Activated T-helper 1 cell treated with Interleukin-2 at 50 U/mL for 16 hours (primary cell): ENCODE results near the gene SNX9.
"Not testable (repeated sequence)": the region's sequence is repeated elsewhere in the genome, so short reads cannot be mapped to it uniquely, and the experiment has no call there.

Experiments used
- DNase-seq: peaks from one replicate; pipeline ENCODE4 v3.0.0-alpha.2; 2020; ENCODE audit warnings: low read depth

The SNX9 gene

DNA sequence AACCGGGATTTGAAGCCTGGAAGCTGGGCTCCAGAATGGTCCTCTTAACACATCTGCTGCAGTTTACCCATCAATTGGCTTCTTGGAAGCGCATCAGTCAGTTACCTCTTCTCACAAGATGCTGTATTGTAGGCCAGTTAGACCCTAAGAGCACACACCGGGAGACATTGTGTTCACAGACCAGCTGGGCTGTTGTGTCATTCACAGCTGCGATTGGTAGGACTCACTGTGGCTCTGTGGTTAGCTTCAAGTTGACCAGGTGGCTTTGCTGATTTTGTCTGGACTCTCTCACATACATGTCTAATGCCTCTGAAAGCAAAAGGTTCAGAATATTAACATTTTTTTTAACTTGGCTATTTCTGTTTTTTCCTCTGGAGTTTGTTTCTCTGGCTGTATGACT, 64.8 kb downstream of the SNX9 start:
- DNase-seq = no peak

DNA sequence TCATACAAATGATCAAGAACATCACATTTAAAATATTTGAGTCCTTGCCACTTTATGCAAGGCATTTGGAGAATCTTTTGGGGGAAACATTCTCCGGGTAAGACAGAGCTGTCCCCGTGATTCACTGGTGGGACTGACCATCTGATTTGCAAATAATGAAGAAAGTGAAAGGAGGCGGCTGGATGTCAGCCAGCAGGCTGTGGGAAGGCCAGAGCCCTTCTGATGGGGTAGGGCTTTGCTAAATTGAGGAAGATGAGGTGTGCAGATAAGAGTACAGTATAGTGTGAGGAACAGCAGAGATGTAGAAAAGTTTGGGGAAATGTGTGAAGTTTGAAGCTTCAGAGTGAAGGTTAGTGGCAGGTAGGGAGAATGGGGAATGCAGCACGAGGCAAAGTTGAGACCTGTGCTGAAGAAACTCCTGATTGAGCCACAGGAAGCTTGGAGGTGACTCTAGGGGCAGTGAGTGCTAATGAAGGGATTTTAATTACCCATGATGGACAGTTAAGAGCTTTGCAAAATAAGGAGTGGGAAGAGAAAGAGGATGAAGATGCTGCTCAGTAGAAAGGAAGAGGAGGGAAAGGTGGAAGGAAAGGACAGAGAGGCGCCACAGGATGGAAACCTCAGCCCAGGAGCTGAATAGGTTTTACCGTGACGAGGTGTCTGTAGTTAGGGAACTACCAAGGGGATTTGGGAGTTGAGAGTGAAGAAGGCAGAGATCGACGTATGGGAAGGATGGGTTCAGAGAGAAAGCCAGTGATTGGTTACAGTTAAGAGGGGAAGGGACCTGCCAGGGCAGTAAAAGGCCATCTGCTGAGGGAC, 68.7 kb downstream of the SNX9 start:
- DNase-seq = no peak

DNA sequence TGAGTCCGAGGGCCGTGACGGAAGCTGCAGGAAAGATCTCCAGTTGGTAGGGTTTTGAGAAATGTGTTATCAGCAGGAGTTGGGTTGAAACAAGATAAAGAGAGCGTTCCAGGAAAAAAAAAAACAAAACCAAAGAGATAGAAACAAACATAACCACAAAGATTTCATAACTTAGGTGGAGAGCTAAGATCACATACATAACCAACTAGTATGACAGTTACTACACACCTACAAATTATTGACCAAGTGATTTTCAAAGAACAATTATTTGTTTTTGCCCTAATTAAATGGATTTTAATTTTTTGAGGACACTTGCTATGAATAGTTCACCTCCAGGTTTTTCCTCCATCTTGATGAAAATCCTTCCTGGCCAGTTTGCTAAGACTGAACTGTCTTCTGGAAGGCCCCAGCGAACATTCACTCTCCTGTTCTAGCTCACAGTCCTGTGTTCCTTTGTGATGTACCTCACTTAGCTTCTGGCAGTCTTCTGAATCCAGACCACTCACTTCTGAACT, 69.4 kb downstream of the SNX9 start:
- DNase-seq = no peak

DNA sequence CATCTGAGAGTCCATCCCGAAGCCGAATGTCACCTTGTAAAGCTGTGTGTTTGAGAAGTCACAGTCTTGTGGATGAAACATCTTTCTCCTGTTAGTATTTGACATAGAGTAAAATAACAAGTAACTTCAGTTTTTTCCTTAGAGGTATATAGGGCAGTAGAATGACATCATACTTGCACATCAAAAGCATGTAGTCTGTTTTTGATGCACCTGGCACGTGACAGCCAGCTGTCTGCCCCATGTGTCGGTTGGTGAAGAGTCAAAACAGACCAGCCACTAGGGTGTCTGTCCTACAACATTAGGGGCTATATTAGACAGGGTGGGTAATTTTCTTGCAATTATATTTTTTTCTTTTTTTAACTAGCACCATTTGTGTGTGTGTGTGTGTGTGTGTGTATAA, 70.2 kb downstream of the SNX9 start:
- DNase-seq = no peak

DNA sequence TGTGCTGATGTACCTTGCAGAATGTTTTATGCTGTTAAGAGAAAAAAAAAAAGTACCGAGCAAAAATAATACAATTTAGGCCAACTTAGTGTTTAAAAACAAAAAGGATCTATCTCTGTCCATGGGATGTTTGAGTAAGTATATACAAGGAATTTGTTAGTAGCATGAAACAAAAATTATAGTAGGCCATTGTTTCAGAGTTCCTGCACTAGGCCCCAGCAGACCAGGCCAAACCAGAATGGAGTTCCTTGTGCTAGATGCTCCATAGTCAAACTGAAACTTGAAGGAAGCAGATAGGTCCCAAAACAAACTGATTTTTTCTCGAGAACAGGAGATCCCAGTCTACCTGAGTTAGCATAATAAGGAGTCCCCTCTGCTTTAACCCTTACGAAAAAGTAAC, 72.5 kb downstream of the SNX9 start:
- DNase-seq = no peak

DNA sequence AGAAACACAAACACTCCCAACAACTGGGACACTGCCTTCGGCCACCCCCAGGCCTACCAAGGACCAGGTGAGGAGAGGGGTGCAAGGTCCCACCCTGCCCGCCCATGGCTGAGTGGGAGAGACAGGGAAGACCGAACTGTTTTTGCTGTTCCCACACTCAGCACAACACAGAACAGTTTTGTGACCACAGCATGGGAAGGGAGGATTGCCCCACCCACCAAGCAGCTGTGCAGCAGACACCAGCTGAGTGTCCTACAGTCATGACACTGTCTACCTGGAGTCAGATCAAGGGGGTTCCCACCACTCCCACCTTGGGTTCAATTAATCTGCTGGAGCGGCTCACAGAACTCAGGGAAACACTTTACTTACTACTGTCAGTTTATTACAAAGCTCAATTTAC, 73.9 kb downstream of the SNX9 start:
- no peak for DNase-seq

DNA sequence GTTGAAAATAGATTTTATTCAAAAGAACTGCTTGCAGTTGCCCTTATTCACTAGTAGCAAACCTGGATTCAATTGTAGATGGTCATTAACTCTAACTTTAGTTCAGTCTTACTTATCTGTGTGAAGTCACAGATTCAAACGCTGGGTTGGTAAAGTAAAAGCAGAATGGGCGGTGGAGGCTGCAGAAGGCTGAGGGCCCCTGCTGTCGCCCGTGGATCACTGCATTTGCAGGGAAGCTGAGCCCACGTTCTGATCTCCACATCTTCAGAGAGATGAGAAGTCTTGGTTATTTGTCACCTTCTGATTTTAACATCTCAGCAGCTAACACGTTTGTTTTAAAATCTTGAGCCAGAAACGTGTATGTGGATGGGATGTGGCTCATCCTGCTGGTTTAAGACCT, 75.1 kb downstream of the SNX9 start:
- DNase-seq = no peak

DNA sequence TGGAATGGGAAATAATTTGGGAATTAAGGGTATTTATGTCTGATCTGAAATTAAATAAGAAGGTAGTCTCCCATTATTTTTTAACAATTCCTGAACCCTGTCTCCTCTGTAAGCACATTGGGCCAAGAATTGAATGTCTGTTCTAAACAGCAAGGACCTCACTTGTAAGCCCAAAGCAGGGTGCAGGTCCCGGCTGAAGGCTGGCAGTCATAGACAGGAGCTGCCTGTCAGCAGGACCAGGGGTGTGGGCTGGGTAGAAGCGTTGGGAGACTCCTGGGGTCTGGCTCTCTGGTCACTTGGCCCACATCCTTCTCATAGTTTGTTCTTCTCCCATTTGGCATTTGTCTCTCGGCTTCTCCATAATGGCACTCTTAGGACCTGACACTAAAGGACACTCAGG, 75.6 kb downstream of the SNX9 start:
- DNase-seq = no peak

DNA sequence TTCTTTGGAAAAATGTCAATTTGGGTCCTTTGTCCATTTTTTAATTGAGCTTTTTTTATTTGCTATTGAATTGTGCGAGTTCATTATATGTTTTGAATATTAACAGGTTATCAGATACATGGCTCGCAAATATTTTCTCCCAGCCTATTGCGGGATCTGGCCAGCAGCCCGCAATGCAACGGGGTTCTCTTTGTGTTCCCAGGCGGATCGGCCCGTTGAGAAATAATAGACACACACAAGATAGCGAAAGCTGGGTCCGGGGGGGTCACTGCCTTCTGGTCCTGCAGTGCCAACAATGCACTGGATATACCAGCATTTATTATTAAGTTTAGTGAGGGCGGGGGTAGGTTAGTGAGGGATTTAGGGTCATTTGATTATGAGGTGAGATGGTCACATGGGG, 77.2 kb downstream of the SNX9 start:
- DNase-seq = not testable (repeated sequence)

DNA sequence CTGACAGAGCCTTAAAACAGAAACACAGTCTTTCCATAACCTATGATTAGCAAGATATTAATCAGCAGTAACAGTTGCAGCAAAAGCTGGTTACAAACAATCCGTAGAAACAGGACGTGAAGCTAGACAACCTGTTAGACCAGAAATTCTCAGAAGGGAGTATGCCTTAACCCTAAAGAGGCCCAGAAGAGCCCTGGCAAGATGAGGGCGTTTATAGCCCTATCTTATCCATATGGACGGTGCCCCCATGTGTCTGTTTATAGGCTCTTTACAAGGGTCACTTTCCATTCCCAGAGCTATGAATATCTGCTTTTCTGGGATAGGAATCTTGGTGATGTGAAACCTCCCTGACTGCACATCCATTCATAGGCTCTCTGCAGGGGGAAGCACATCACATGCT, 77.7 kb downstream of the SNX9 start:
- not testable (repeated sequence) for DNase-seq

DNA sequence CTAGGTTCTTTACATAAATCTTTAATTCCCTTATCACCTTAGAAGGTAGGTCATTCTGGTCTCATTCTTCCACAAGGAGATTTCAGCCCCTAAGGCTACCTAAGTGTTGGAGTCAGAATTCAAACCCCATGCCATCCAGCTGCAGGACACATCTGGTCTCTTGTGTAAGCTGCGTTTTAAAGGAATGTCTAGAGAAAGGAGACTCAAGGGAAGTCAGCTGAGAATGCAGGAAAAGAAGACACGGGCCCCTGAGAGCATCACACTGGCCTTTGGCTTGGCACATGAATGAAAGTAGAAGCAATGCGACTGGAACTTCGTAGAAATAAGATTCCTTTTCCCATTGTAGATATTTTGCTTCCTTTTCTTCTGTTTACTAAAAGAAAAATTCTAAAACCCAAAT, 82.0 kb downstream of the SNX9 start:
- no peak for DNase-seq

DNA sequence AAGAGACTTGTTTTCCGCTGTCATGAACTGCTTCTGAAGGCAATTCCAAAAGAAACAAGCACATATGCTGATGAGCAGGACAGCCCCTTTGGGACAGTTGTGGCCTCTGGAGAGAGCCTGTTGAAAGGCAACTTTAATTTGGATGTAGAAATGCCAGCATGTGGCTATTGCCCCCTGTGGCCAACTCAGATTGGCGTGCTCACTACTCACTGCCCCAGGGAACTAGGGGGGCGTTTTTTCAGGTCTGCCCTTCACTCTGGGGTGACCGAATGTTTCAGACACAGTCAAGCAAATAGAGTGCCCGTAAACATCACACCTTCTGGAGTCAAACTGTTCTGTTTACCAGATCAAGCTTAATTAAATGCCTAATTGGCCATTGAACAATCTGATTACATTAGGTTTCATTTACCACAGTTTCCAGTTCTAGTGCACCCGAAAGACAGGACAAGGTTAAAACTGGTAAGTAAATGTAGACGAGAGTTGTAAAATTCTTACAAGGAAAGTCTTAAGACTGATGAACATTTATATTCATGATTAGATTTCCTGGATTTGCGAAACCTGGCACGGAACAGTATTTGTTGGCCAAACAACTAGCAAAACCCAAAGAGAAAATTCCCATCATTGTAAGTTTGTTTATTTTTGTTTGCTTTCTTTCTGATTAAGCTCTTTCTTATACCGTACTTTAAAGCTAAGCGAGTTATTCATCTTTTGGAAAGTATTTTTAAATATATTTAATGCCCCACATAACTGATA, 82.7 kb downstream of the SNX9 start:
- DNase-seq = no peak

DNA sequence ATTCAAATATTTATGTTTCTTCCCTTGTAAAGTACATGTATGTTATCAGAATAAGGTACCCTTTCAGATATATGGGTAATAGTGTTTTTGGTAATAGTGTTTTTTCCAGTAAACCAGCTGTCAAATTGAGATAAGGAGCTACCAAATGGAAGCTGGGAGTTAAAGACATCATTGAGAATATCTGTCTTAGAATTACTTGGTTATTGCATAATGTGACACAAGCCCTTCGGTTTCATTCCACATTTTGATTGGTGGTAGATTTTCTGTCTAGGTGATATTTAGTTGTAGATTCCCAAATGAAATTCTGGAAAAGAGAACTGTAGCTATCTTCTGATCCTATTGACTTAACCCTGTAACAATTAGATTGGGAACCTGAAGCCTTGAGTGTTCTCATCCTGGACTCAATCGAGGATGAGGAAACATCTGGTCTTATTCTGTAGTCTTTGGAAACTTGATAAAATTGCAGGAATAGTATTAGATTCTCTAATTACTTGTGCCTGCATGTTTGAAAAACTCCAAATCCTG, 83.6 kb downstream of the SNX9 start:
- no peak for DNase-seq

DNA sequence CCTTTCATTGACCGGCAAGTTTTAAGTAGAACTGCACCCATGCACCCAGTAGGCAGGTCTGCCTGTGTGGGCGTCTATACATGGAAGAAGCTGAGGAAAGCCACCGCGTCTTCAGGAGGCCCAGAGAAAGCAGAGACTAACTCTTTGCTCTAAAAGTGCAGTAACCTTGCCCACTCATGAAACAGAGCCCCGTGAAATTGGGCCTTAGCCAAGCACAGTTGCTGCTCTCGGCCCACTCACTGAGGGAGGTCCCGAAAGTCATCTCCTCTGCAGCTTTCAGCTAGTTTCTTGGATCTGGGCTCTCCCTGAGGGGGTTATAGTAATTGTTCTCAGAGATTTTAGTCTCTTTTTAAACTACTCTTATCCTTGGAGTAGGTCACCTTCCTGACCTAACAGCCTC, 84.6 kb downstream of the SNX9 start:
- no peak for DNase-seq

DNA sequence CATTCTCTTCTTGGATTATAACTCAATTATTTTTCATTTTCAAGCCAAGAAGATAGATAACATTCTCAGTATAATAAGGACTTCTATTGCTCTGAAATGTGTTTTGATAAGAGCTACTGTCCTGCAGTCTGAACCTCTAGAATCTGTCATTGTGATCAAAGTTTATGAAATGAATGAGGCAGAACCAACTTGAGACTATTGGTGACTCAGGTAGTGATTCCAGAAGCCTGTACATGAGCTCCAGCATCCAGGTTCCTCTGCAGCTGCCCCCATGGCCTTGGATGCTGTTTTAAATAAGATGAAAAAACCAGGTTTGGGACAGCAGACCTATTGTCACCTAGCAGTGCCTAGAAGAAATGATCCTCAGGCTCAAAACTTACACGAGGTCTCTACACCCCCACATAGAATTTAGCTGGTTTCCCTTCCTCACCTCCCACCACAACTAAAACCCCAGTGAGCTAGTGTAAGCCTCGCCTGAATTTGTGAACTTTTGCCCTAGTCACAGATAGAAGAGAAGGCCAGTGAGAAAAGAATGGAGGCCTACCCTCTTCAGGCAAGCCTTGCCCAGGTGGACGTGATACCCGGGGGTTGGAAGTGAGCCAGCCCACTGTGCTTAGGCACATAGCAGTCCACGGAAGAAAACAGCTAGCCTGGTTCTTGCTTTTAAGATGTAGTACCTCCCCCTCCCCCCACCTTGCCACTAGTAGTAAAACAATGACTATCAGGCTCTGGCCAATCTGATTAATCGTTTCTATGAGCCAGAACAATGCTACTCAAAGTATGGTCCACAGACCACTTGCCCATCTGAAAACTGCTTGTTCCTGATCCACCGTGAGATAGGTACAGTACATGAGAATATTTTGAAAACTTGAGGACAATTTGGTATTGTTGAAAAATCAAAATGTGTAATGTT, 85.6 kb downstream of the SNX9 start:
- DNase-seq = no peak

DNA sequence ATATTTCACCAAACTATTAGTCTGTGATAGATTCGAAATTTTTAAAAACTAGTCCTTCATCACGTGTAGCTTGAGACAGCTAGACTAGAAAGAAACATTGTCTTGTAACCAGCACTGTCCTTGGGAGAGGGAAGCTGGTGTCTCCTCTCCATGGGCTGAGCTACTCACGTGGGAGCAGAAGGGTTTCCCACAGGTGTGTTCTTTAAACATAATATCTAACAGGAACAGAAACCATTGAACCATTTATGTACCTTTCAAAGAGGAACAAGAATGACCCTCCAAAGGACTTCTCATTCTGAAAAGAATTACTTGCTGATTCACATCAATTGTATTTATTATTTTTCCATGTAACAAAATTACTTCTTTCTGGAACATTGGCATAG, 86.2 kb downstream of the SNX9 start:
- no peak for DNase-seq

DNA sequence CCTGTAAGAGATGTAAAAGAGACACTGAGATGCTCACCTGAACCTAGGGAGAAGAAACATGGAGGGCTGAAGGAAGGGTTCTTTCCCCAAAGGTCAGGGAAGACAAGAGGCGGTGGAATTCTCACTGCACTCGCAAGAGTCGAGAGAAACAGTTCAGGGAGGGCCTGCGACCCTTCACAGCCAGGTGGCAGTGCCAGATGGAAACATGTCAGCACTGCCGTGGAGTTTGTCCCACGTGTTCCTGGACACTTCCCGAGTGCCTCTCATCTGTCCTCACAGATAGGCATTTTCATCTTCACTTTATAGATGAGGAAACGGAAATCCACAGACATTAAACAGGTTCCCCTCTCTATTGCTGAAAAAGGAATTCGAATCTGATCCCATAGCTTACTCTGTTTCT, 88.2 kb downstream of the SNX9 start:
- DNase-seq = no peak

DNA sequence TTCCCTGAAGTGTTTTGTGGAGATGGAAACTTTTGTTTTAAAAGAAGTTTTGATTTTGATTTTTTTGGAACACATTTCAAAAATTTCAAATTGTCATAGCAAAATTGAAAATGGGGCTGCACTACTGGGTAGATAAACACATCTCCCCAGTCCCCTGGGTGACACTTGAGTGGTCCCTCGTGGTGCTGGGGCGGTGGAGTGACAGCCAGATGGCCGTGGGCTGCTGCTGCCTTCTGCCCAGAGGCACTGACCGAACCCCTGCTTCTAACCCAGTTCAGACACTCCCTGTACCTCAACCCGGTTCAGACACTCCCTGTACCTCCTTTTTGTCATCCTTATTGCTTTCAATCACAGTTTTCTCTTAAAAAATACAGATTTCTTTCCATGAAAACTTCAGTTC, 88.7 kb downstream of the SNX9 start:
- DNase-seq = no peak

DNA sequence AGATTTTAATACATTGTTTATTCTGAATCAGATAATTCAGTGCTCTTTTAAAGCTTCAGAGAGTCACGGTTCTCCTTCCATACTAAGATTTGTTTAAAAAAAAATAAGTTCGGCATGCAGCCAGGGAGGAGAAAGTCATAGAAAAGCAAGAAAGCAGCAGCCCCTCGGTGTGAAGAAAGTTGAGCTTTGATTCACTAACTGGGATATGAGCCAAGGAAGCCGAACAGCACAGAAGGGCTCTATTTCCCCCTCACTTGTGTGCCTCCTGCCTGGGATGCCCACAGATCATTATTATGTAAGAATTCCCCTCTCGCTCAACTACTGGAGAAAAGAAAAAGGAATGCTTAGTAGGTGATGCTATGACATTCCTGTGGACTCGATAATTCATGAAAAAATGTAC, 89.3 kb downstream of the SNX9 start:
- DNase-seq = no peak

DNA sequence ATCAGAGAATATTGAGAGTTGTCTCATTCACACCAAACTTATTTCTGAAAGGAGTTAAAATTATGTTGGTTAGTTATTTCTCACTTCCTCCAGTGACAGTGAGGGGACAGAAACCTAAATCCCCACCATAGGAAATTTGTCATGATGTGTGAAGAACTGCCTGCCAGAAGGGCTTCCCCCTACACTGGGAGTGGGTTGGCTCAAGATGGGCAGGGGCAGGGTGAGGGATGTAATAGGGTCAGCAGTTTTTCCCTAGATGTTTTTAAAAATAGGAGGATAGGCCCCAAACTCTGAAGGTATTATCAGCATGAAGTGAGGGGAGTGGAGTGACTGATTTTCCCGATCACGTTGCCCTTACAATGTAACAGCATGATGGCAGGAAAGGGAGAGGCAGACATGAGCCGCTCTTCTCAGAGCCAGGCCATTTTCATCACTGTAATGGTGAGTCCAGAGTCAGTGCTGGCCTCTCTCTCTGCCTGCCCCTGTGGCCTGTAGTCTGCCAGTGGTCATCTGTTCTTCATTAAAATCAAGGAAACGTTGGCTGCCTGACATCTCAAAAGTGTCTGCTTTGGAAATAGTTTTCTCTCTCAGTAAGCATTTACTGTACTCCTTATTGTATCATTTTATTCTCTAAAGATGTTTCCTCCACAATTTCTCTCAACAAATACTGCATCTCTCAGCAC, 98.8 kb downstream of the SNX9 start:
- no peak for DNase-seq

DNA sequence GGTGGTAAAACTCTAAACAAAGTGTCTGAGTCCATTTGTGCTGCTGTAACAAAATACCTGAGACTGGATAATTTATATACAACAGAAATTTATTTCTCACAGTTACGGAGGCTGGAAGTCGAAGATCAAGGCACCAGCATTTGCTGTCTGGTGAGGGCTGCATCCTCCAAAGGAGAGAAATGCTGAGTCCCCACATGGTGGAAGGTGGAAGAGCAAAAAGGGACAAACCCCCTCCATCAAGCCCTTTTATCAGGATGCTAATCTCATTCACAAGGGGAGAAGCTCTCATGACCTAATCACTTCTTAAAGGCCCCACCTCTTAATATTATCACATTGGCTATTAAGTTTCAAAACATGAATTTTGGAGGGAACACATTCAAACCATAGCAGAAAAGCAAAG, 102.7 kb downstream of the SNX9 start:
- DNase-seq = no peak

DNA sequence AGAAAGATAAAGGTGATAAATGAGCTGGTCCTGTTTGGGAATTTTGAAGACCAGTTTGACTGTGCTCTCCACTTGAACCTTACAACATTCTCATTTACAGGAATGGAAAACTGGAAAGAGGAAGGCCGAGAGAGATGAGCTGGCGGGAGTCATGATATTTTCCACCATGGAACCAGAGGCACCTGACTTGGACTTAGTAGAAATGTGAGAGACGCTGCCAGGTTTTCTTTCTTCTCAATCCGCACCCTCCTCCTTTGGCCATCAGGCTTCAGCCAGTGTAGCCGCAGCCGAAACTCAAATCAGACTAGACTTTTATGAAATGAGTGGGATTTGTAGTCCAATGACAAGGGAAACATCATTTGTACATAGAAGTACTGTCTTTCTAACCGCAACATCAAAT, 104.0 kb downstream of the SNX9 start:
- DNase-seq = no peak
